DMS153 treated with DMSO at 0.1 percent for 48 hours (cell line): ENCODE results near the gene LINGO3.
A peak's percentile ranks its signal among the peaks of the same experiment; 100 is the strongest.
"Not testable (repeated sequence)": the region's sequence is repeated elsewhere in the genome, so short reads cannot be mapped to it uniquely, and the experiment has no call there.

ENCODE experiments used
- DNase-seq: peaks from one replicate; lab custom pipeline; 2025; ENCODE audit not compliant: unreplicated experiment; lab: John Stamatoyannopoulos, UW

LINGO3 gene

DNA sequence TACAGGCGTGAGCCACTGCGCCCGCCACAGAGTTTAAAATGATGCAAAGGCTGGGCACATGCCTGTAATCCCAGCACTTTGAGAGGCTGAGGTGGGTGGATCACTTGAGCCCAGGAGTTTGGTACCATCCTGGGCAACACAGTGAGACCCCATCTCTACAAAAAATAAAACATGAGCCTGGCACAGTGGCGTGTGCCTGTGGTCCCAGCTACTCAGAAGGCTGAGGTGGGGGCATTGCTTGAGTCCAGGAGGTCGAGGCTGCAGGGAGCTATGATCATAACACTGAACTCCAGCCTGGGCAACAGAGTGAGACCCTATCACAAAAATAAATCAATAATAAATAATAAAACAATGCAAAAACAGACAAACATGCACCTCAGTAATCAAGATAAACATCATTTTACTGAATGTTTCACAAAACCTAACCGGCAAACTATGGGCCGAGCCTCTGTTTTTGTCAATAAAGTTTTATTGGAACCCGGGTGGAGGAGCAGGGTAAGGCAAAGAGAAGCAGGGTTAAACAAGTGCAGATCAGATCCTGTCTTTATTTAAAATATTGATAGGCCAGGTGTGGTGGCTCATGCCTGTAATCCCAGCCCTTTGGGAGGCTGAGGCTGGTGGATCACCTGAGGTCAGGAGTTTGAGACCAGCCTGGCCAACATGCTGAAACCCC lies 24.0 kb downstream of the LINGO3 start:
- DNase-seq: no peak

DNA sequence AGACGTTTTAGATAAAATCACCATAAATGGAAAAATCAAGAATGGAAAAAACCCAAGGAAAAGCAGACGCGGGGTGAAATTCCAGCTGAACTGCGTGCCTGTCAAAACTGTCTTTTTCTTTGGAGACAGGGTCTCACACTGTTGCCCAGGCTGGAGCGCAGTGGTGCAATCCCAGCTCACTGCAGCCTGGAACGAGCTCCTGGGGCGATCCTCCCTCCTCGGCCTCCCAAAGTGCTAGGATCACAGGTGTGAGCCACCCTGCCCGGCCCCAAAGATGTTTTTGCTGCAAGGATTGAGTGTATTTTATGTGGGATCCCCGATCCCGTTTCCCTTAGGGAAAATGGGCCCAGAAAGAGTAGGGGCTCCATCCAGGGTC lies 25.1 kb downstream of the LINGO3 start:
- DNase-seq: no peak

DNA sequence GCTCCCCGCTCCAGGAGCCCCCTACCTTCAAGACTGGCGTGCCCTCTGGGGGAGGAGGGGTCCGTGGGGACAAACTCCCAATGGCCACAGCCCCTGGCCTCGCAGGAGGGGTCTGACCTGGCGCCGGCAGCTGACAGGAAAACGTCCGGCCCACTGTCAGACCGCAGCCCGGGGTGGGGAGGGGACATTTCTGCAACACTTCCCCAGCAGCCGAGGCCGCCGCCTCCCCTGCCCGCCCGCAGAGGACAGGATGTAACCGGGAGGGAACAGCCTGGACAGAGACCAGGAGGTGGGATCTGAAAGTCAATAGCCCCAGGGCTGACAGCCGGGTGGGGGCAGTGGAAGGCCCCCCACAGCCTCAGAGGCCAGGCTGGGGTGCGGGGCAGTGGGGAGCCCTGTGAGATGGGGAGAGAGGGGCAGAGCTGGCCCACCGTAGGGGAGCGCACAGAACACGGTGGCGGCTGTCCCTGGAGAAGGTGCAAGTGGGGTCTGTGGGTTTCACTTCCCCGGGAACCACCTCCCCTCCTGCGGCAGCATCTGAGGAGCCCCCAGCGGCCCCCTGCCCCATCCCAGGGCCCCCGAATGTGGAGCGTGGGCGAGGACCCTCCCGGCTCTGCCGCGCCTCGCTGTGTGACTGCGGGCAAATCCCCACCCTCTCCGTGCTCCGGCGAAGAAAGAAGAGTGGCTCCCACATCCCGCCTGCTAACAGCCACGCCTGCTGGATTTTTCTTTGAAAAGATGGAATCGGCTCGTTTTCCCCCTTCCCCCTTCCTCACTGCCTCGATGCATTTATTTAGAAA lies 25.7 kb downstream of the LINGO3 start, which contains the start of gene PEAK3:
PEAK3 (minus strand) TSS at position 114 of the 800 bp plus-strand sequence. CDS start 1,244 bp downstream, outside the sequence.
- DNase-seq: no peak

DNA sequence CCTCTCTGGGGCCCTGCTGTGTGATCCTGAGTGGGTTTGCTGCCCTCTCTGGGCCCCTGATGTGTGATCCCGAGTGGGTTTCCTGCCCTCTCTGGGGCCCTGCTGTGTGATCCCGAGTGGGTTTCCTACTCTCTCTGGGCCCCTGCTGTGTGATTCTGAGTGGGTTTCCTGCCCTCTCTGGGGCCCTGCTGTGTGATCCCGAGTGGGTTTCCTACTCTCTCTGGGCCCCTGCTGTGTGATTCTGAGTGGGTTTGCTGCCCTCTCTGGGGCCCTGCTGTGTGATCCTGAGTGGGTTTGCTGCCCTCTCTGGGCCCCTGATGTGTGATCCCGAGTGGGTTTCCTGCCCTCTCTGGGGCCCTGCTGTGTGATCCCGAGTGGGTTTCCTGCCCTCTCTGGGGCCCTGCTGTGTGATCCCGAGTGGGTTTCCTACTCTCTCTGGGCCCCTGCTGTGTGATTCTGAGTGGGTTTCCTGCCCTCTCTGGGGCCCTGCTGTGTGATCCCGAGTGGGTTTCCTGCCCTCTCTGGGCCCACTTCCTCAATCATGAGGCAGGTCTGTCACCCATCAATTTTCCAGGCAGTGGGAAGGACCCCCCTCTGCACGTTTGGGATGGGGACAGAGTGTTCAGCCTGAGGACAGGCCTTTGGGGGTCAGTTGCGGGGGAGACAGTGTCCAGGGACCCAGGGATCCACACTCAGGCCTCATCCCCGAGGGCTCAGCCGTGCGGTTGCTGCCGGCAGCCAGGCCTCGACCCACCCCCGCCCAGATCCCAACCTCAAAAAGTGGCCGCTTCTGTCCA lies 26.5 kb downstream of the LINGO3 start:
- not testable (repeated sequence) for DNase-seq

GRCh38 chr19:2280633-2281264 lies 27.2 kb downstream of the LINGO3 start:
- no peak for DNase-seq

GRCh38 chr19:2278459-2279158 lies 29.3 kb downstream of the LINGO3 start:
- no peak for DNase-seq

DNA sequence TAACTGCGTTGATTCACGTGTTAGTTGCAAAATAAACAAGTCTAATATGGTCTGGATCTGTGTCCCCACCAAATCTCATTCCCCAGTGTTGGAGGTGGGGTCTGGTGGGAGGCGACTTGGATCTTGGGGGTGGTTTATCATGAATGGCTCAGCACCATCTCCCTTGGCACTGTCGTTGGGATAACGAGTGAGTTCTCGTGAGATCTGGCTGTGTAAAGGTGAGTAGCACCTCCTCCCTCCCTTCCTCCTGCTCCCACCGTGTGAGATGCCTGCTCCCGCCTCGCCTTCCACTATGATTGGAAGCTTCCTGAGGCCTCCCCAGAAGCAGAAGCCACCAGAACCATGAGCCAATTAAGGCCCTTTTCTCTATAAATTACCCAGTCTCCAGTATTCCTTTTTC lies 30.8 kb downstream of the LINGO3 start:
- DNase-seq: no peak

- DNase-seq: no peak
Observed at GRCh38 chr19:2276429-2276986, 31.4 kb downstream of the LINGO3 start.

GRCh38 chr19:2275588-2276428 lies 32.1 kb downstream of the LINGO3 start:
- no peak for DNase-seq

- DNase-seq: no peak
Observed at GRCh38 chr19:2274931-2275535, 32.9 kb downstream of the LINGO3 start.

- DNase-seq: no peak
Observed at GRCh38 chr19:2274185-2274711, 33.7 kb downstream of the LINGO3 start.

- peak; percentile 22 for DNase-seq
Observed at GRCh38 chr19:2273356-2274184, 34.4 kb downstream of the LINGO3 start.

- no peak for DNase-seq
Observed at GRCh38 chr19:2271234-2272103, 36.5 kb downstream of the LINGO3 start.

DNA sequence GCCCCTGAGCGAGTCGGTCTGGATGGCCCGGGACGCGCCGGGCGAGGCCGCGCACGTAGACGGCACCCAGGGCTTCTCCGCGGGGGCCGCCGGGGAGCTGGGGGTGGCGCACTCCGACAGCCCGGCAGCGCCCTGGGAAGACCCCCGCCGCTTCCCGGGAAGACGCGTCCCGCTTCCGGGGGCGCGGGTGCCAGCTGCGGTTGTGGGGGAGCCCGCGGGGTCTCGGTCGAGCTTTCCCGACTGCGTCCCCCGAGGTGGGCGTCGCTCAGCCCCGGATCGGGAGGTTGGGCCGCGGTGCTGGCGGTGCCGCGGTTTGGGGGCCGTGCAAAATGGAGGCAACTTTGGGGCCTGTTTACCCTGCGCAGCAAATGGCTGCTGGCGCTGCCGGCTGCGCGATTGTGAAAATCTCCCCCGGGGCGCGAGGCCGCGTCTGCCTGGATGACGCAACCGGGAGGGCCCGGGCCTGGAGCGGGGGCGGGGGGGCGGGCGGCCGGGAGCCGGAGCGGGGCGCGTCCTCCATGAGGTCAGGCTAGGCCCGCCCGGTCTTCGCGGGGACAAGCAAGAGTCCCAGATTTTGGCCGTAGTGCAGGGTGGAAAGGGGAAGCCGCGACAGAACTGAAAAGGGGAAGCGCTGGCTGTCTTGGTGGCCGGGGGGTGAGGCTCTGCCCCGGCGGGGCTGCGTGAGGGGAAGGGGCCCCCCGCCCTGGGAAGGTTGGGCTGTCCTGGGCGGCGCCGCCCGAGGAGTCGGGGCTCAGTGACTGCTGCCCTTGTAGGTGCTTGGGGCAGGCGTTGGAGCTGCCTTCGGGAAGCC lies 37.3 kb downstream of the LINGO3 start:
- DNase-seq: no peak

DNA sequence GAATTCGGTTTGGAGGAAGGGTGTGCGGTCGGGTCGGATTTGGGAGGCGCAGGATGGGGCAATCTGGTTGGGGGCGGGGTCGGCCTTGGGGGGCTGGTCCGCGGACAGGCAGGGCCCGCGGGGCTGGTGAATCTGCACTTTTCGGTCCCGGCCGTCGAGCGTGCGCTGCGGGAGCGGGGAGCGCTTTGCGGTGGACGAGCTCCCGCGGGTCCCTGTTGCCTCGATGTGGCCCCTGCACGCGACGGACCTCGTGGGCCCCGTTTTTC lies 37.9 kb downstream of the LINGO3 start:
- DNase-seq: no peak
